RPMI7951 (cell line): ENCODE measurements around the gene CRYAB. TPM values are rescaled to one million over a fixed set of nuclear protein-coding genes. Genes with fewer than 3 reads are reported as not detected.

Source experiments
- DNase-seq: peaks from one replicate; pipeline ENCODE4 v3.0.0-alpha.2; 2012; ENCODE audit warnings: low read depth
- total RNA-seq: library from RNA; depleted of rRNA; stranded (reverse); fragments of >200 nt; shearing (Covaris generic); gene quantifications from 2 replicates; pipeline ENCODE4 v1.2.3, GENCODE V29; 2014; rRNA removed

The CRYAB gene, protein sequence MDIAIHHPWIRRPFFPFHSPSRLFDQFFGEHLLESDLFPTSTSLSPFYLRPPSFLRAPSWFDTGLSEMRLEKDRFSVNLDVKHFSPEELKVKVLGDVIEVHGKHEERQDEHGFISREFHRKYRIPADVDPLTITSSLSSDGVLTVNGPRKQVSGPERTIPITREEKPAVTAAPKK
- 0.29 TPM in 1 of 2 replicates, not detected in the other for total RNA-seq

DNA sequence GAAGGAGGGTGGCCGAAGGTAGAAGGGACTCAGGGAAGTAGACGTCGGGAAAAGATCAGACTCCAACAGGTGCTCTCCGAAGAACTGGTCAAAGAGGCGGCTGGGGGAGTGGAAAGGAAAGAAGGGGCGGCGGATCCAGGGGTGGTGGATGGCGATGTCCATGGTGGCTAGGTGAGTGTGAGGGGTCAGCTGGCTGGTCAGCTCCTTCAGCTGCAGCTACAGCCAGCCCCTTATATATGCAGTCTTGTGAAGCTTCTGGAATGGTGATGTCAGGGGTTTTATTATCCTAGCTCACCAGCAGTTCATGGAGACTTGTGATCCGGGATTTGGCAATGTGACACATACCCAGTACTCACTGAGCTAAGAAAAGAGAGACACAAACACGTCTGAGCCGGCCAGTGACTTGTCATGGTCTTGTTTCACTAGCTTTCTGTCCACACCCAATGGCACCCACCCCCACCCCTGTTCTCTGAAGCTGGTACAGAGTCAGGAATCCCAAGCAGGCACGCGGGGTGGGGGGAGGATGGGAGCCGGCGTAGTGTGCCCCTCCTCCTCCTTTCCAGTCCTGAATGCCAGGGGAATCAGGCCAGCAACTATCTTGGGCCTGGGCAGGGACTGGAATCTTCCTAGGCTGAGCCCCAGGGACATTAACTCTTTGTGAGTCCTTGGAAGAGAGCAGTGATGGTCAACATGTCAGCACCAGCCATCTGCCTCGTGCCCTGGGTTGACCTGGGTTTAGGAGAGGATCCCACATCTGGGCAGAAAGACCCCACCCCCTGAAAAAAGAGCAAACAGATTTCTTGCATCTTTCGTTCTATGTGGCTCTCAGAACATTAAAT lies at the start of gene CRYAB:
CRYAB (minus strand) TSS at position 208 of the 839 bp plus-strand sequence; CDS start at position 162, 46 bp downstream.
- peak; percentile 41 for DNase-seq

DNA sequence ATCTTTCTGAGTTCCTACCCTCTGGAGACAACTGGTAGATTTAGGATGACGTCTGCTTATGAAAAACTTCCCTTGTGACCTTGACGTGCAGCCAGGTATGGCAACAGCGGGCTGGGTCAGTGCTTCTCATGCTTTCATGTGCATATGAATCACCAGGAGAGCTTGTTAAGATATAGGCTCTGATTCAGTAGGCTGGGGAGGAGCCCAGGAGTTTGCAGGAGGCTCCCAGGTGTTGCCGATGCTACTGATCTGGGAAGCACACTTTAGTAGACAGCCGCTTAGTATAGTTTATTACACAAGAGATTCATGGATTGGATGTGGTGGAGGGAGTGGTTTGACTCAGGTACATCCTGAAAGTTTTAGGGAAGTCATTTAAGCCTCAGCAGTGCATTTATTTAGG lies 49.3 kb upstream of the CRYAB start:
- DNase-seq: no peak

DNA sequence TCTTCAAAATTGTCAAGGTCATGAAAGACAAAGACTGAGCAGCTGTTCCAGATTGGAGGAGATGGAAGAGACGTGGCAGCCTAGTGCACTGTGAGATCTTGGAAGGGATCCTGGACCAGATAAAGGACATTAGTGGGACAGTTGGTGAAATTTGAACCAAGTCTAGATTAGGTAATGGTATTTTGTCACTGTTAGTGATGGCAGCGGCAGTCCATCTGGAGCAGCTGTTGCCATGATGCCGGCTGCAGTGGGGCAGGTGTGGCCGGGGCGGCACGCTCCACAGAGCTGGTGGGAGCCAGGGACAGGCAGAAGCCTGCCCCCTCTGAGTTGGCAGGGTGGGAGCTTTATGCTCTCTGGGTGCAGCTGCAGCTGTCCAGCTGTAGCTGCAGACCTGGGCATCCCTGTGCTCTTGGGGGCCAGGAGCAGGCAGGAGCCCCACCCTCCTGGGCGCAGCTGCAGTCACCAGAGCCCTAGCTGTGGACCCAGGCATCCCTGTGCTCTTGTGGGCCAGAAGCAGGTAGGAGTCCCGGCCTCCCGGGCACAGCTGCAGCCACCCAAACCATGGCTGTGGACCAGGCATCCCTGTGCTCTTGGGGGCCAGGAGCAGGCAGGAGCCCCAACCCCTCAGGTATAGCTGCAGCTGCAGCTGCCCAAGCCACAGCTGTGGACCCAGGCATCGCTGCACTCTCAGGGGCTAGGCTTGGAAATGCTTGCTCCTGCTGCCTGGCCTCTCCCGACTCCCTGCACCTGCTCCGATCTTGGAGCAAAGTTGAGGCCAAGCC lies 46.3 kb upstream of the CRYAB start:
- DNase-seq: no peak

DNA sequence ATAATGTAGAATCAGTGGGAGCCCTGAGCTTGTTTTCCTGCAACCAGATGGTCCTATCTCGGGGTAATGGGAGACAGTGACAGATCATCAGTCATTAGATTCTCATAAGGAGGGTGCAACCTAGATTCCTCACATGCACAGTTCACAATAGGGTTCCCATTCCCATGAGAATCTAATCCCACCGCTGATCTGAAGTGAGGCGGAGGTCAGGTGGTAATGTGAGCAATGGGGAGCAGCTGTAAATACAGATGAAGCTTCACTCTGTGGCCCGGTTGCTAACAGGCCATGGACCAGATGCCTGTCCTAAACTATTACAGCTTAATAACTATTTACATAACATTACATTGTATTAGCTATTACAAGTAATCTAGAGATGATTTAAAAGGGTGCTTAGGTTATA lies 42.6 kb upstream of the CRYAB start:
- no peak for DNase-seq

DNA sequence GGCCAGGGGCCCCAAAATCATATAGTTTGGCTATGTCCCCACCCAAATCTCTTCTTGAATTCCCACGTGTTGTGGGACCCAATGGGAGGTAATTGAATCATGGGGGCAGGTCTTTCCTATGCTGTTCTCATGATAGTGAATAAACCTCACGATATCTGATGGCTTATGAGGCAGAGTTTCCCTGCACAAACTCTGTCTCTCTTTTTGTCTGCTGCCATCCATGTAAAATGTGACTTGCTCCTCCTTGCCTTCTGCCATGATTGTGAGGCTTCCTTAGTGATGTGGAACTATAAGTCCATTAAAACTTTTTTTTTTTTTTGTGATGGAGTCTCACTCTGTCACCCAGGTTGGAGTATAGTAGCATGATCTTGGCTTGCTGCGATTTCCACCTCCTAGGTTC lies 40.0 kb upstream of the CRYAB start:
- DNase-seq: no peak

DNA sequence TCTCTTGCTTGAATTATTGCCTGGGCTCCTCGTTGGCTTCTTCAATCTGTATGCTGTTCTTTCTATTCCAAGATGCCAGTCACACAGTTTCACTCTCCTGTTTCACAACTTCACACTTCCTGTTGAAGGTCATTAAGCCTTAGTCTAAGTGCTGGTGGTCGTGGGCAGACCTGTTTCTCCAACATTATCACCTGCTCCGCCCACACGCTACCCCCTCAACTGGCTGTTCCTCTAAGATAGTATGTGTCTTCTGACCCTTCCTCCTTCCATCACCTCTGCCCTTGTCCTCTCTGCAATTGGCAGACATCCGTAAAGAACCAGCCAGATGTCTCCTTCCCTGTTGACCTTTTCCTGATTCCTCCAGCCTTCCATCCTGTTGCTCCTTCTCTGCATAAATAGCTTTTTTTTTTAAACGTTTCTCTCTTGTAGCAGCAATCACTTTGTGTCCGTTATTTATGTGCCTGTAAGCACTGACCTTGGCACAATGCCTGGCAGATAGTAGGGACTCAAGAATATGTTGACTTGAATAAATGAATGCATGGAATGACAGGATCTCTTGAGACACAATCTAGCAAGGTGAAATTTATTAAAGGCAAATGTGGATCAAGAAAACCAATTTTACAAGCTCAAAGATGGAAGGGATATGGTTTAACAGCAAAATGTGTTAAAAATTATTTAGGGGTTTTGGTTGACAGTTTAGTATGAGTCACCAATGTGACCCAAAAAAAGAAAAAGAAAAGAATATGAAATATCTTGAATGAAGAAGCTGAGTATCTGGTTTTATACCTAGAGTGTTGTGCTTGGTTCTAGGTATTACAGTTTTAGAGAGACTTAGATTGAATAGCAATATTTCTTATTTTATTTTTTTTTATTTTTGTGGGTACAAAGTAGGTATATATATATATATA lies 38.2 kb upstream of the CRYAB start:
- DNase-seq: no peak

DNA sequence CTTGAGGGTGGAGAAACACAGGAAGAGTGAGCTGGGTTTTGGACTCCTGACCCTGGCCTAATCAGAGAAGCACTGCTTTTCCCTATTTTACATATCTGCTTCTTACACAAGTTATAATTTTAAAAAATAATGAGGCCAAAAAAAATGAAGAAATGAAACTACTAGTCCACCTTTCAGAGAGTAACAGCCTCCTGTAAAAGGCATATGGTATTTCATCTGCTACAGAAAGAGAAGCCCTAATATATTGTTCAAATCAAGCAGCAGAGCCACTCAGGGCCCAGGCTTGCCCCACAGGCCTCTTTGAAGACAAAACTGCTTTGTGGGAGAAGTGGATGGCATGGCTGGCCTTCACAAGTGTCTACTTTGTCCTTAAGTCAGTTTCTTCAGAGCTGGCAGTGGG lies 35.6 kb upstream of the CRYAB start:
- no peak for DNase-seq

DNA sequence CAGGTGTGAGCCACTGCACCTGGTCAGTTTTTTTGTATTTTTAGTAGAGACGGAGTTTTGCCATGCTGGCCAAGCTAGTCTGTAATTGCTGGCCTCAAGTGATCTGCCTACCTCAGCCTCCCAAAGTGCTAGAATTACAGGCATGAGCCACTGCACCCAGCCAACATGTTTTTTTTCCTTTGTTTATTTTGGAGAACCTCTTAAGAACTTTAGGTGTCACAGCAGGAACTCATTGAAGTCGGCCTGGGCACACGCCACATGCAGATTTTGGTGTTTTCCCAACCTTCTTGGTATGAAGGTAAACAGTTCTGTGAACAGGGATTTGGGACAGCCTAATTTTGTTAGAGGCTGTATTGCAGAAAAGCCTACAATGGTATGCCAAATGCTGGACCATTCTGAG lies 34.9 kb upstream of the CRYAB start:
- DNase-seq: no peak

DNA sequence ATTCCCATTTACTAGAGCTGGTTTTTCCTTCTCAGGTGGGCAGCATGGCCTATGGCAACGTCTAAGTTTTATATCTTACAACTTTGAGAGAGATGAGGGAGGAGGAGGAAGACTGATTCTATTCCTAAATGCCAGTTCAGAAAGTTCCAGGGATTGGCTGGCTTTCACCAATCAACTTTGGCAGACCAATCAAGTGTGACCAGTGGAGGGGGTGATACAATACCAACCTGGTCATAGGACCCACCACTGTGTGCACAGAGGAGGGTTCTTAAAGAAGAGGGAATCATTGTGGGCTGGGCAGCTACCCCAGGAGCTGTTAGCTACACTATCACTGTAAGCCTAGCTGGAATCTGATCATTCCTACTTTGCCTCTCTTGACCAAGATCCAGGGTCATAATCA lies 33.6 kb upstream of the CRYAB start:
- DNase-seq: peak; percentile 51

DNA sequence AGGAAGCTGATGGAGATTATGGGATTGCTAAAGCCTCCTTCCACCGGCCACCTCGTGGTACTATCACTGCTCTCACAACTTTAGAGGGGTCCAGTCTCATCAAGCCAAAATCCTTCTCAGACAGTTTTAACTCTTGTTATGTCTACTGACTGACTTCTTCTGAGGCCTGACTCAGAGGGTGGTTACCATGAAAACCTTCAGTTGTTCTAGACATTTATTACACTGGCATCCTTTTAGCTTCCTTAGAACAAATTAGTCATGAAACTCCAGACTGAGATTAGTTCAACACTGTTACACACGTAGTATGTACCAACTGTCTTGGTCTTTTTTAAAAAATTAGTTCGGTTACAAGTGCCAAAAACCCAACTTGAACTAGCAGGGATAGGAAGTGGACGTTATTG lies 33.1 kb upstream of the CRYAB start:
- peak; percentile 91 for DNase-seq

DNA sequence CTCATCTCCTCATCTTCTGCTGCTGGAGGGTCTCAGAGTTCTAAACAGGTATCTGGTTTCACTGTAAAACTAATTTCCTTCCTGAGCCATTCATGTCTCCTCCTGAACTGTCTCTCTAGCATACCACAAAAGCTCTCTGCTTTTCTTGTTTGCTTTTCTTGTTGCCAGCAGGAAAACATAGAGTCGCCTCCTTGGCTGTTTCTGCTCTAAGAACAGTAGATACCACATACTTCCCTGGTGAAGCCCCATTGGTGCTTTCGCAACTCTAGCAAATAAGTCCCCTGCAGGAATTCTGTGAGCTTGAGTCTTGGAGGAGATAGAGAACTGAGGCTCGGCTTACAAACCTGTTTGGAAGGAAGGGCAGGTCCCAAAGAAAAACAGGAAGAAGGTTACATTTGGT lies 32.6 kb upstream of the CRYAB start:
- peak; percentile 59 for DNase-seq

DNA sequence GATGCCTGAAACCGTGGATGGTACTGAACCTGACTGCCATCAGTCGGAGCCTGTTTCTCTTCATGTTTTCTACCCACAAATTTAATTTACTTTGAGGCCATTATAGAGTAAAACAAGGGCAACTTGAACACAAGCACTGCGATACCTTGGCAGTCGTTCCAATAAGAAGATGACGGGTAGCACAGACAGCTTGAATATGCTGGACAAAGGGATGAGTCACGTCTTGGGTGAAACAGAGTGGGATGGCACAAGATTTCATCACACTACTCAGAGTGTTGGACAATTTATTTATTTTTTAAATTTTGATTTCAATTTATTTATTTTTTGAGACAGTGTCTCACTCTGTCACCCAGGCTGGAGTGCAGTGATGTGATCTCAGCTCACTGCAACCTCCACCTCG lies 31.3 kb upstream of the CRYAB start:
- DNase-seq: peak; percentile 84

DNA sequence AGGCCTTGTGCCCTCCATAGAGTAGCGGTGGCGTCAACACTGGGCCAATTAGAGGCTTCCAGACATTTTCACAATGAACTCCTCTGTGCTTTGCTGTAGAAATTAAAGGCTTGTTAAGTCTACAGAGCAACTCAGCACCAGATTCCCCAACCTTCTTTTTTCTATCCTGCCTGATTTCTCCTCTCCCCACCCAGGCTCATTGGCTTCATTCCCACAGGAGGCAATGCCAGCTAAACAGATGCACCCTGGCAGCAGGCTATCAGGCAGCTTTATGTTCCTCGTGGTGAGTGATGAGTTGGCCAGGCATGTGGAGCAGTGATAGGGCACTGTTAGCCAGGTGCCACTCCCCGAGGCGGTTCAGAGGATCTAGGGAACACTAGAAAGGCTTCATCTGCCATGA lies 30.4 kb upstream of the CRYAB start:
- peak; percentile 80 for DNase-seq

DNA sequence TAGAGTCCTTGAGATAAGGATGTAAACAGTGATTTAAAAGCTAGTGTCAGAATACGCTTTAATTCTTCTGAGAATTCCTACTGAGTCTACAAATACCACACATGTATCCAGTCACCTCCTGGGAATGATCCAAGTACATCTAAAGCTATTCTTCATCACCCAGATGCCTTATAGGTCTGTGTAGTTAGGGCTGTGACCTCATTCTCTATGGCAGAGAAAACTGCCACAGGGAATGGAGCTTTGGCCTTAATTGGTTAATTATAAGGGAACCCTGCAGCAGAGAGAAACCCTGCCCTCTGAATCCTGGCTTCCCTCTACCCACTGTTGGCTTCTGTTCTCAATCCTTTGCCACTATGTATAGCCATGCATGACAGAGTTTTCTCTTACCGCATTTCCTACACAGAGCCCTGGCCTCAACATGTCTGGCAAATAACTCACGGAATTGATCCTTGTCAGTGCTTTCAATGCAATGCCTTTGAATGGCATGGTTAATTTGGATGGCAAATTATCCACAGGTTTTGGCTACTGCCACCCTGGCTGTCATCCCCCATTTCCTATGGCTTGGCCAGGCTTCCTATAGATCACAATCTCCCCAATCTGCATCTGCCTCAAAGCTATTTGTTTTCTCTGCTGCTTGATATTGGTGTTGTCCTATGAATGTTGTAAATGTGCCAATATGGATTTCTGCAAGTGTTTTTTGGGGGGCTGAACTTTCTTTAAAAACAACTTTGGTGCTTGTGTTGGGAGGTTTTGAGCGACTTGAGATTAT lies 28.4 kb upstream of the CRYAB start:
- DNase-seq: peak; percentile 96

DNA sequence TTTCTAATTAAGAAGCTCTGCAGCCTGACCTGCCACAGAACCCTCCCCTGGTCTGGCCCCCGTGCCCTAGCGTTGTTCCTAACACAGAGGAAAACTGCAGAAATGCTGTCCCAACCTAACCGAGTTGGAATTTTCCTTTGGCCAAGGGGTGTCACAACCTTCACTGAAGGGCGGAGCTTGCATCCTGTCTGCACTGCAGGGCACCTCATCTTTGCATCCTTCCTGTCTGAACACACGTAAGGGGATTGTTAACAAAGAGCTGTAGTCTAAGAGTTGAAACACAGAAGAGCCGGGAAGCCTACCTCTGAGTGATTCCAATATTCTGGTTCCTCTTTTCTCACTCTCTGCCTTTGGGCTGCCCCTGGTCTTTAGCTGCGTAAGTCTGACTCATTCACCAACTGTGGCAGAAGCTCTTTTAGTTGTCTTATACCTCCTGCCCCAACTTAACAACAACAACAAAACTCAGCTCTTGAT lies 27.2 kb upstream of the CRYAB start:
- peak; percentile 75 for DNase-seq

DNA sequence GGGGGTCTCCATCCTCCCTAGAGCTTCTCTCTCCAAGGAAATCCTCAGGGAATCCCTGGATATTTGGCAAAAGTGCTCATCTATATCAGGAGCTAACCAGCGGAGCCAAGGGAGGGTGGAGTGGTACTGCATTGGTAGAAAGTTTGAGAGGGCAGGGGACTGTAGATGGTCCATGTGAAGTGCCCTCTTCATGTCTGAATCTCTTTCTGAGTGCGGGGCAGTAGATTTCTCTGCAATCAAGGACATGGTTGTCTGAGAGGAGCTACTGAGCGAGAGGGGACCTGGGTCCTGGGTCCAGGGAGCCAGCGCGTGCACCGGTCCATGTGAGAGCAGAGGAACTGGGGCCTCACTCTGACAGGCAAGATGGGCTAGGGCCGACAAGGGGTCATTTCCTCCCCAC lies 26.3 kb upstream of the CRYAB start:
- DNase-seq: no peak

DNA sequence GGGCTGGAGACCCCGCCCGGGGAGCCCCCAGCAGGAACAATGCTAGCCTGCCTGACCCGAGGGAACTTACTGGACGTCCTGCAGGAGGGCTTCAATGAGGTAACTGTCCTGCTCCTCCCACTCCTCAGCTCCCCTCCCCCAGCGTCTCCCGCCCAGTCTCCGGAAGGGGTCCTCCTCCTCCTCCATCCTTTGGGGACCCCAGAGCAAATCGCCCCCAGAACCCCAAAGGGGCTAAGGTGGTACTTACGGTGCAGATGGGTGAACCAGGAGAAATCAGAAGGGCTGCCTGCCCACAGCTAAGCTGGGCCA lies 25.8 kb upstream of the CRYAB start:
- no peak for DNase-seq

DNA sequence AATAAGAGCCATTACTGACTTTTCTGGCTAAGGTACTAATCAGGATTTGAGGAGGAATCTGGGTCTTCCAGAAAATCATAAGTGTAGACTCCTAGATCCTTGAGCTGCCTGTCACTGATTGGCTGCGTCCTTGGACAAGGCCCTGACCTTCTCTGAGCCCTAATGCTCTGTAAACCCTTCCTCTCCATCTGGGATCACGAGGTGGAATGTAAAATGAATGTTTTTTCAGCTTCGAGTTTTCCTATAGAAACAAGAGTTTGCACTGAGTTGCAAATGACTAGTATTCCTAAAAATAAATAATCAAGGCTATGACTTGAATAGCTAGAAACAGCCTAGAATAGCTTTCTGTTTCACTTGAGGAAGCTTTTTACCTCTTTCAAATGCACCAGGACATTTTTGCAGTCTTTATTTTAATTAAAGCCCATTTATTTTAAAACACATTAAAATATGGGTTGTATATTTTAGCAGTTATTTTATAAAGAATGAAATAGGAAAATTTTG lies 24.5 kb upstream of the CRYAB start:
- no peak for DNase-seq

DNA sequence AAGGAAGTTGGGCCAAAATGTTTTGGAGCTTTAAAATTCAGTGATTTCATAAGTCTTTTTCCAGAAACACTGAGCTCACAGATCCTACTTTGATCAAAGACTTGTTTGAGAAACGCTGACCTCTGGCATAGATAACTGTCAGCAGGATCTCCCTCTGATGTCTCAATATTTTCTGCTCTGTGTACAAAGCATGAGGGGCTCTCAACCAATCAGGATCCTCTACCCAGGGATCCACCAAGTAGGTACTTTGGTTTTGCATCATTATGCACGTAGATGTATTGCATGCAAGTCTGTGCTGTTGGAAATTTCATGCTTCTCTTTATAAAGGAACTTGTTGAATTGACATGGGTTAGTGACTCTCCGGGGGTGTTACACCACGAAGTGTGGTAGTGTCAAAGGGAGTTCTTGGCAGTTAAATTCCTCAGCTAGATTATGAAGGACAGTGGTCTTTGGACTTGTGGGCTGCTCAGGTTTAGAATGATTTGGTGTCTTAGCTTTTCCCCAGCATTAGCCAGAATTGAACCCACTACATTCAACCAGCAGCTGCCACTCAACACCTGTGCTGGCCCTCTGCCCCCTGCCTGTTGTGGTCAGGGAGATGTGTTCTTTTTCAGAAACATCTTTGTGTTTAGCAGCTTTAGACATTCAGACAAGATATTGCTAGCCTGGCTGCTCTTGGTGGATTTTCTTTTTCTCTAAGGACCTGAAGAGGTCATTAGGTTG lies 23.9 kb upstream of the CRYAB start:
- no peak for DNase-seq

DNA sequence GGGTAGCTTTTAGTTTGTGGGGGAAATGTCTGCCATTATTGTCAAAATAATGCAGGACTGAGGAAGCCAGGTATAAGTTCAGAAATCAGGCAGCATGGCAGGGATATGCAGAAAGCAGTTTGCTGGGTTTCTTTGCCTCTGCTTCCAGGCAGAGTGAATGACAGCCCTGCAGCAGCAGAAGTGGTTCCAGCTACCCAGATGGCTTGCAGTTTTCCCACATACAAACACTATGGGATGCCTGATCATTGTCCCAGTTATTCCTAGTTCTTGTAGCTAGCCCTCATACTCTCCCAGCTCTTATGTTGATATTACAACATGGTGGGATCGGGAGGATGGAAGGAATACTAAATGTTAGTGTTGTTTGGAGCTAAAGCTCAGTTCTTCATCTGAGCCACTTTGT lies 22.7 kb upstream of the CRYAB start:
- no peak for DNase-seq
